ENCODE results near the gene HCFC1R1.

Gene HCFC1R1

GRCh38 chr16:3059041-3059722, 35.4 kb upstream of the HCFC1R1 start (continued):
- TF ChIP-seq ZNF747 (tag by site-specific recombination; IDR thresholded peaks at IDR 0.05) (no peak), TCF7L2 (IDR thresholded peaks at IDR 0.05; ENCODE audit: borderline replicate concordance, low read depth, low read length) (no peak), ZNF76 (tag by site-specific recombination; IDR thresholded peaks at IDR 0.05; ENCODE audit: borderline replicate concordance, low read depth) (peak; percentile 55; the same call in 1 of the 2 replicates), ZBTB1 (tag by site-specific recombination; IDR thresholded peaks at IDR 0.05) (no peak), ZFP37 (tag by site-specific recombination; IDR thresholded peaks at IDR 0.05) (no peak), ZBTB26 (tag by site-specific recombination; optimal IDR thresholded peaks at IDR 0.05) (peak; percentile 73), ZNF529 (tag by site-specific recombination; IDR thresholded peaks at IDR 0.05; ENCODE audit: insufficient replicate concordance) (no peak), ZNF585B (tag by site-specific recombination; IDR thresholded peaks at IDR 0.05) (no peak), ZNF785 (tag by site-specific recombination; IDR thresholded peaks at IDR 0.05) (no peak), ZNF677 (tag by site-specific recombination; IDR thresholded peaks at IDR 0.05) (no peak), SCRT2 (tag by site-specific recombination; IDR thresholded peaks at IDR 0.05) (no peak), GLI2 (tag by site-specific recombination; IDR thresholded peaks at IDR 0.05; ENCODE audit: borderline replicate concordance, low read depth) (no peak), ZNF175 (tag by site-specific recombination; IDR thresholded peaks at IDR 0.05) (no peak), ZNF514 (tag by site-specific recombination; IDR thresholded peaks at IDR 0.05) (no peak), ZNF561 (tag by site-specific recombination; IDR thresholded peaks at IDR 0.05; ENCODE audit: borderline replicate concordance) (peak; percentile 91), ZNF544 (tag by site-specific recombination; IDR thresholded peaks at IDR 0.05) (no peak), ZNF513 (tag by site-specific recombination; IDR thresholded peaks at IDR 0.05) (no peak), HOXA7 (CRISPR knock-in tag; IDR thresholded peaks at IDR 0.05; ENCODE audit: borderline replicate concordance) (no peak), ZNF48 (tag by site-specific recombination; IDR thresholded peaks at IDR 0.05) (no peak), ATF2 (tag by site-specific recombination; IDR thresholded peaks at IDR 0.05; ENCODE audit: low read depth) (no peak), ZNF23 (tag by site-specific recombination; IDR thresholded peaks at IDR 0.05; ENCODE audit: borderline replicate concordance) (no peak), MYNN (tag by site-specific recombination; IDR thresholded peaks at IDR 0.05; ENCODE audit: borderline replicate concordance) (no peak), ZNF223 (tag by site-specific recombination; IDR thresholded peaks at IDR 0.05) (no peak), KLF7 (tag by site-specific recombination; IDR thresholded peaks at IDR 0.05; ENCODE audit: borderline replicate concordance) (no peak; the same call in 1 of the 2 replicates), ZNF146 (tag by site-specific recombination; IDR thresholded peaks at IDR 0.05) (no peak), KLF9 (tag by site-specific recombination; IDR thresholded peaks at IDR 0.05; ENCODE audit: low read depth) (peak; percentile 78)
- TF ChIP-seq, protein P1, sequence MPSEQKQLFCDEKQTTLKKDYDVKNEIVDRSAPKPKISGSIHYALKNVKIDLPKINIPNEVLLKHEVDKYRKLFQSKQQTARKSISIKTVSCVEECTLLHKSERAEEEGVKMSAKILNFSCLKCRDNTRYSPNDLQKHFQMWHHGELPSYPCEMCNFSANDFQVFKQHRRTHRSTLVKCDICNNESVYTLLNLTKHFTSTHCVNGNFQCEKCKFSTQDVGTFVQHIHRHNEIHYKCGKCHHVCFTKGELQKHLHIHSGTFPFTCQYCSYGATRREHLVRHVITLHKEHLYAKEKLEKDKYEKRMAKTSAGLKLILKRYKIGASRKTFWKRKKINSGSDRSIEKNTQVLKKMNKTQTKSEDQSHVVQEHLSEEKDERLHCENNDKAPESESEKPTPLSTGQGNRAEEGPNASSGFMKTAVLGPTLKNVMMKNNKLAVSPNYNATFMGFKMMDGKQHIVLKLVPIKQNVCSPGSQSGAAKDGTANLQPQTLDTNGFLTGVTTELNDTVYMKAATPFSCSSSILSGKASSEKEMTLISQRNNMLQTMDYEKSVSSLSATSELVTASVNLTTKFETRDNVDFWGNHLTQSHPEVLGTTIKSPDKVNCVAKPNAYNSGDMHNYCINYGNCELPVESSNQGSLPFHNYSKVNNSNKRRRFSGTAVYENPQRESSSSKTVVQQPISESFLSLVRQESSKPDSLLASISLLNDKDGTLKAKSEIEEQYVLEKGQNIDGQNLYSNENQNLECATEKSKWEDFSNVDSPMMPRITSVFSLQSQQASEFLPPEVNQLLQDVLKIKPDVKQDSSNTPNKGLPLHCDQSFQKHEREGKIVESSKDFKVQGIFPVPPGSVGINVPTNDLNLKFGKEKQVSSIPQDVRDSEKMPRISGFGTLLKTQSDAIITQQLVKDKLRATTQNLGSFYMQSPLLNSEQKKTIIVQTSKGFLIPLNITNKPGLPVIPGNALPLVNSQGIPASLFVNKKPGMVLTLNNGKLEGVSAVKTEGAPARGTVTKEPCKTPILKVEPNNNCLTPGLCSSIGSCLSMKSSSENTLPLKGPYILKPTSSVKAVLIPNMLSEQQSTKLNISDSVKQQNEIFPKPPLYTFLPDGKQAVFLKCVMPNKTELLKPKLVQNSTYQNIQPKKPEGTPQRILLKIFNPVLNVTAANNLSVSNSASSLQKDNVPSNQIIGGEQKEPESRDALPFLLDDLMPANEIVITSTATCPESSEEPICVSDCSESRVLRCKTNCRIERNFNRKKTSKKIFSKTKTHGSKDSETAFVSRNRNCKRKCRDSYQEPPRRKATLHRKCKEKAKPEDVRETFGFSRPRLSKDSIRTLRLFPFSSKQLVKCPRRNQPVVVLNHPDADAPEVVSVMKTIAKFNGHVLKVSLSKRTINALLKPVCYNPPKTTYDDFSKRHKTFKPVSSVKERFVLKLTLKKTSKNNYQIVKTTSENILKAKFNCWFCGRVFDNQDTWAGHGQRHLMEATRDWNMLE (tag by site-specific recombination; conservative IDR thresholded peaks at IDR 0.05; ENCODE audit: low read depth) = no peak
- TF ChIP-seq, protein P2, sequence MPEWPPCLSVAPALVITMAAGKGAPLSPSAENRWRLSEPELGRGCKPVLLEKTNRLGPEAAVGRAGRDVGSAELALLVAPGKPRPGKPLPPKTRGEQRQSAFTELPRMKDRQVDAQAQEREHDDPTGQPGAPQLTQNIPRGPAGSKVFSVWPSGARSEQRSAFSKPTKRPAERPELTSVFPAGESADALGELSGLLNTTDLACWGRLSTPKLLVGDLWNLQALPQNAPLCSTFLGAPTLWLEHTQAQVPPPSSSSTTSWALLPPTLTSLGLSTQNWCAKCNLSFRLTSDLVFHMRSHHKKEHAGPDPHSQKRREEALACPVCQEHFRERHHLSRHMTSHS (tag by site-specific recombination; IDR thresholded peaks at IDR 0.05) = no peak
- TF ChIP-seq, protein P3, sequence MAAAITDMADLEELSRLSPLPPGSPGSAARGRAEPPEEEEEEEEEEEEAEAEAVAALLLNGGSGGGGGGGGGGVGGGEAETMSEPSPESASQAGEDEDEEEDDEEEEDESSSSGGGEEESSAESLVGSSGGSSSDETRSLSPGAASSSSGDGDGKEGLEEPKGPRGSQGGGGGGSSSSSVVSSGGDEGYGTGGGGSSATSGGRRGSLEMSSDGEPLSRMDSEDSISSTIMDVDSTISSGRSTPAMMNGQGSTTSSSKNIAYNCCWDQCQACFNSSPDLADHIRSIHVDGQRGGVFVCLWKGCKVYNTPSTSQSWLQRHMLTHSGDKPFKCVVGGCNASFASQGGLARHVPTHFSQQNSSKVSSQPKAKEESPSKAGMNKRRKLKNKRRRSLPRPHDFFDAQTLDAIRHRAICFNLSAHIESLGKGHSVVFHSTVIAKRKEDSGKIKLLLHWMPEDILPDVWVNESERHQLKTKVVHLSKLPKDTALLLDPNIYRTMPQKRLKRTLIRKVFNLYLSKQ (tag by site-specific recombination; IDR thresholded peaks at IDR 0.05; ENCODE audit: borderline replicate concordance) = no peak

Data from HEK293 (cell line).